Measurements from ENCODE around the gene ETS2. TPM values are rescaled to one million over a fixed set of nuclear protein-coding genes. Genes with fewer than 3 reads are reported as not detected.

Gene ETS2
- total and polyA plus RNA-seq, 2 of the 4 experiments (the other 2 are of a cell fraction), result 21.3 to 21.7 TPM

- H3K27ac ChIP-seq (ENCODE audit: insufficient read depth, low read length), result no peak overlapping the region
- peak overlapping the region; percentile 97 for H2BK120ac ChIP-seq (ENCODE audit: low read depth, low read length)
- WGBS, 2 experiments (ENCODE audit: extremely low coverage in 2 of 2, insufficient read length in 1 of 2), result no CpG with 5 or more reads among the region's 7 CpGs
- H4K5ac ChIP-seq (ENCODE audit: low read depth, low read length), result no peak overlapping the region
- in situ Hi-C loops (cut with MboI; ENCODE audit: low sequenced_read_pairs) (no loop called here), intact Hi-C loops (cut with micrococcal nuclease) (no loop called here), dilution Hi-C loops (cut with HindIII; ENCODE audit: low sequenced_read_pairs, unreplicated experiment) (no loop called here)
- ChIA-PET CTCF (interaction anchor here (1.4 kb wide), 1 partner anchor 8 kb away, joined by 5 read pairs; no protein-coding TSS in a partner anchor), POLR2A (ENCODE audit: unreplicated experiment) (no interaction called here)
- ATAC-seq (ENCODE audit: low read depth), result no peak
- H2AK5ac ChIP-seq (ENCODE audit: low read depth, low read length), result peak overlapping the region; percentile 76
- H2AK9ac ChIP-seq (replicated peaks; ENCODE audit: low read depth, low read length, poor library complexity), result no peak overlapping the region
- H4K91ac ChIP-seq (ENCODE audit: insufficient read depth, low read depth, low read length), result peak overlapping the region; percentile 91
- no peak overlapping the region for H3K4me3 ChIP-seq (ENCODE audit: insufficient read depth, low read depth, low read length)
- H3K4ac ChIP-seq (ENCODE audit: low read depth, low read length), result peak overlapping the region; percentile 88
- H3K9me3 ChIP-seq (ENCODE audit: control insufficient read depth, insufficient read depth, low read length), result no peaks in the 10 kb centered on the region
- H2BK20ac ChIP-seq (ENCODE audit: low read depth, low read length), result peak overlapping the region; percentile 77
- H2AFZ ChIP-seq (replicated peaks; ENCODE audit: low read length, poor library complexity), result no peak overlapping the region
- BruUV-seq (replicated peaks), result no TSS peak
- H3K56ac ChIP-seq (ENCODE audit: extremely low read depth, insufficient read depth, low read length), result no peak overlapping the region
- no peaks in the 10 kb centered on the region for H4K20me1 ChIP-seq (ENCODE audit: insufficient read depth, low read length)
- peaks cover 23% of the 10 kb centered on the region for H3K4me1 ChIP-seq (ENCODE audit: control insufficient read depth, insufficient read depth, low read length)
- peaks cover 16% of the 10 kb centered on the region for H3K9me1 ChIP-seq (ENCODE audit: insufficient read depth, low read length)
- H3K4me2 ChIP-seq (ENCODE audit: low read depth, low read length), result no peak overlapping the region
- no peak for DNase-seq
- peaks cover 0 to 8% of the 10 kb centered on the region in 2 experiments; a peak in 1 of 4 replicates for H3K79me1 ChIP-seq (ENCODE audit: low read depth in 1 of 2, low read length in 2 of 2)
- TF ChIP-seq RFX5 (IDR thresholded peaks at IDR 0.05; ENCODE audit: low read depth, low read length) (no peak), RAD21 (IDR thresholded peaks at IDR 0.05; ENCODE audit: low read length) (no peak), POLR2A (IDR thresholded peaks at IDR 0.05; ENCODE audit: low read depth, low read length) (no peak), USF2 (IDR thresholded peaks at IDR 0.05; ENCODE audit: low read depth, low read length) (no peak), ELK1 (IDR thresholded peaks at IDR 0.05; ENCODE audit: borderline replicate concordance, low read depth, low read length) (no peak), SMC3 (IDR thresholded peaks at IDR 0.05; ENCODE audit: low read depth, low read length) (no peak), BHLHE40 (IDR thresholded peaks at IDR 0.05; ENCODE audit: low read depth, low read length) (no peak), MXI1 (IDR thresholded peaks at IDR 0.05; ENCODE audit: borderline replicate concordance, low read depth, low read length) (no peak), CTCF (conservative IDR thresholded peaks at IDR 0.05; ENCODE audit: low read depth, low read length) (no peak), NFE2L2 (IDR thresholded peaks at IDR 0.05; ENCODE audit: low read depth, low read length) (no peak)
- H3K27me3 ChIP-seq (ENCODE audit: control insufficient read depth, insufficient read depth, low read length), result no peaks in the 10 kb centered on the region
- peak overlapping the region; percentile 58; the same call in 1 of the 2 replicates for H3K14ac ChIP-seq (replicated peaks; ENCODE audit: low read depth, low read length)
- H3K18ac ChIP-seq (ENCODE audit: low read depth, low read length), result peak overlapping the region; percentile 5; the same call in 1 of the 2 replicates
- H3K23ac ChIP-seq (ENCODE audit: low read depth, low read length), result no peak overlapping the region
- peak overlapping the region; percentile 6 for H2BK5ac ChIP-seq (ENCODE audit: low read depth, low read length, poor library complexity, severe bottlenecking)
- no peaks in the 10 kb centered on the region for H3K36me3 ChIP-seq (ENCODE audit: control insufficient read depth, insufficient read depth, low read length)
- peak overlapping the region; percentile 78 to 79 for H4K8ac ChIP-seq (ENCODE audit: low read depth in 2 of 2, low read length in 2 of 2)
- H2BK15ac ChIP-seq (ENCODE audit: low read depth, low read length), result peak overlapping the region; percentile 97; the same call in 2 of the 3 replicates
- H3K9ac ChIP-seq (ENCODE audit: low read depth, low read length), result no peak overlapping the region
Observed at GRCh38 chr21:38760762-38761155, 45.0 kb upstream of the ETS2 start.

All from IMR-90 (cell line).